ENCODE results near the gene NPEPPS. TPM values are rescaled to one million over a fixed set of nuclear protein-coding genes. Genes with fewer than 3 reads are reported as not detected.

NPEPPS gene
- total and polyA plus RNA-seq, 2 of the 8 experiments (the other 6 are each of a cell fraction or from before 2014, with no cell fraction given) = 53.6 to 118 TPM

DNA sequence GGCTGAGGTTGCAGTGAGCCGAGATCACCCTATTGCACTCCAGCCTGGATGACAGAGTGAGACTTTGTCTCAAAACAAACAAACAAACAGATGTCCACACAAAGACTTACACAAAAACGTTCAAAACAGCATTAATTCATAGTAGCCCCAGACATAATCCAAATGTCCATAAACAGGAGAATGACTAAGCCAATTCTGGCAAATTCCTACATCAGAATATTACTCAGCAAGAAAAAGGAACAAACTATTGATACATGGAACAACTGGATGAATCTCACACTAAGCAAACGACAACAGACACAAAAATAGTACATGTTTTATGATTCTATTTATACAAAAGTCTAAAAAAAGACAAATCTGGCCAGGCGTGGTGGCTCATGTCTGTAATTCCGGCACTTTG lies 108.0 kb downstream of the NPEPPS start:
- WGBS, 2 experiments (ENCODE audit: extremely low coverage in 1 of 2, insufficient coverage in 1 of 2, insufficient read length in 1 of 2, insufficient replicate concordance in 2 of 2, low coverage in 1 of 2, low lambda C conversion rate in 2 of 2, missing lambda C conversion rate in 1 of 2) = 90% methylated on average over 5 of the region's 5 CpGs; no CpG with 5 or more reads in 1 of the 2 experiments
- no peaks in the 10 kb centered on the region for H3K79me1 ChIP-seq (ENCODE audit: low read depth, low read length)
- H2BK5ac ChIP-seq (ENCODE audit: low read depth, low read length) = no peak overlapping the region
- H2AFZ ChIP-seq (ENCODE audit: low read length) = no peak overlapping the region
- no peak overlapping the region for H3K27ac ChIP-seq (ENCODE audit: low read depth, low read length)
- H3K4ac ChIP-seq (replicated peaks; ENCODE audit: insufficient read length, low read depth, low read length) = no peak overlapping the region
- H2BK20ac ChIP-seq (ENCODE audit: low read length) = no peak overlapping the region
- no peak for FAIRE-seq
- H2BK12ac ChIP-seq (ENCODE audit: low read depth, low read length) = no peak overlapping the region
- no peak overlapping the region for H3K14ac ChIP-seq (ENCODE audit: insufficient read length)
- ChIA-PET CTCF (ENCODE audit: partially characterized antibody) (interaction anchor here (0.8 kb wide), 1 partner anchor 18 kb away, joined by 3 read pairs; no protein-coding TSS in a partner anchor), POLR2A (ENCODE audit: partially characterized antibody) (no interaction called here)
- no peak overlapping the region for H3K9ac ChIP-seq (replicated peaks in 1 of 4; ENCODE audit: extremely low read depth in 1 of 4, low read depth in 3 of 4, low read length in 3 of 4)
- H2BK15ac ChIP-seq (ENCODE audit: low read length) = no peak overlapping the region
- DNase-seq (ENCODE audit: low read depth in 1 of 2, low spot score in 2 of 2) = no peak
- no peaks in the 10 kb centered on the region for H3K4me1 ChIP-seq (replicated peaks in 1 of 4; ENCODE audit: control insufficient read depth in 3 of 4, insufficient read depth in 4 of 4, low read length in 3 of 4)
- no peak overlapping the region for H3K4me3 ChIP-seq (ENCODE audit: extremely low read depth in 1 of 4, insufficient read depth in 2 of 4, low read depth in 3 of 4, low read length in 4 of 4)
- no peak overlapping the region for H3K18ac ChIP-seq (ENCODE audit: extremely low read depth, low read length)
- no peak overlapping the region for H3K23ac ChIP-seq (ENCODE audit: insufficient read length)
- H3K79me2 ChIP-seq (ENCODE audit: control insufficient read depth in 1 of 2, insufficient read depth in 2 of 2, low read length in 2 of 2) = no peaks in the 10 kb centered on the region
- H3K4me2 ChIP-seq (ENCODE audit: insufficient read depth in 1 of 2, low read depth in 2 of 2, low read length in 2 of 2) = no peak overlapping the region
- no peaks in the 10 kb centered on the region for H3K9me3 ChIP-seq (ENCODE audit: insufficient read depth in 2 of 2, low read depth in 1 of 2, low read length in 1 of 2)
- no peaks in the 10 kb centered on the region for H3K23me2 ChIP-seq (ENCODE audit: low read depth, low read length)
- H3K36me3 ChIP-seq (ENCODE audit: control insufficient read depth in 2 of 4, insufficient read depth in 4 of 4, low read length in 3 of 4) = no peaks in the 10 kb centered on the region; a peak in 2 of 8 replicates
- H4K8ac ChIP-seq (ENCODE audit: extremely low read depth, insufficient read depth, low read length) = no peak overlapping the region
- peaks cover 0 to 2% of the 10 kb centered on the region in 2 experiments for H4K20me1 ChIP-seq (replicated peaks in 1 of 2; ENCODE audit: control insufficient read depth in 1 of 2, insufficient read depth in 2 of 2, low read length in 2 of 2)
- H3K27me3 ChIP-seq (replicated peaks in 1 of 4; ENCODE audit: control insufficient read depth in 3 of 4, extremely low read depth in 1 of 4, insufficient read depth in 3 of 4, low read length in 3 of 4) = no peaks in the 10 kb centered on the region
- H2AK5ac ChIP-seq (ENCODE audit: low read depth, low read length) = no peak overlapping the region
- no peak overlapping the region for H2BK120ac ChIP-seq (replicated peaks; ENCODE audit: low read depth, low read length)
- H4K5ac ChIP-seq (ENCODE audit: insufficient read length, low read depth, low read length) = no peak overlapping the region
- no peak overlapping the region for H4K91ac ChIP-seq (replicated peaks; ENCODE audit: insufficient read length, low read length)
- no peak overlapping the region for H3K56ac ChIP-seq (replicated peaks; ENCODE audit: insufficient read length, low read depth, low read length)
- no peak for TF ChIP-seq SP4 (IDR thresholded peaks at IDR 0.05; ENCODE audit: low read length)
- no peak for TF ChIP-seq E2F6 (IDR thresholded peaks at IDR 0.05)
- TF ChIP-seq JUN (IDR thresholded peaks at IDR 0.05; ENCODE audit: low read depth, low read length) = no peak

Data from H1 (cell line).